H9 (cell line): Measurements from ENCODE around the gene ATP6V1C2. TPM values are rescaled to one million over a fixed set of nuclear protein-coding genes. Genes with fewer than 3 reads are reported as not detected.
A peak's percentile ranks its signal among the peaks of the same experiment; 100 is the strongest.

Source experiments
- DNase-seq: peaks from one replicate; pipeline ENCODE4 v3.0.0-alpha.2; 2017
- H2AFZ ChIP-seq: one replicate; pipeline ENCODE4 v1.6.1; 2013; ENCODE audit warnings: mild to moderate bottlenecking, low read length, control low read depth, moderate library complexity
- H2AK5ac ChIP-seq: 2 replicates; pipeline ENCODE4 v1.6.1; 2013; ENCODE audit warnings: low read length, control low read depth, mixed read lengths; ENCODE audit not compliant: insufficient read length
- H2BK120ac ChIP-seq: one replicate; pipeline ENCODE4 v1.6.1; 2013; ENCODE audit warnings: low read depth, mild to moderate bottlenecking, low read length, control low read depth, inconsistent platforms; ENCODE audit not compliant: poor library complexity, severe bottlenecking
- H2BK12ac ChIP-seq: 2 replicates; pipeline ENCODE4 v1.6.1; 2013; ENCODE audit warnings: low read length, control low read depth, mixed read lengths, low read depth; ENCODE audit not compliant: insufficient read length
- H2BK15ac ChIP-seq: 2 replicates; pipeline ENCODE4 v1.6.1; 2013; ENCODE audit warnings: low read depth, low read length, control low read depth
- H2BK20ac ChIP-seq: one replicate; pipeline ENCODE4 v1.6.1; 2013; ENCODE audit warnings: low read depth, mild to moderate bottlenecking, low read length, control low read depth, inconsistent platforms; ENCODE audit not compliant: poor library complexity, severe bottlenecking
- H2BK5ac ChIP-seq: 2 replicates; pipeline ENCODE4 v1.6.1; 2013; ENCODE audit warnings: low read length, control low read depth, mixed read lengths; ENCODE audit not compliant: insufficient read length
- H3K14ac ChIP-seq: 2 replicates; pipeline ENCODE4 v1.6.1; 2013; ENCODE audit warnings: low read length, control low read depth; ENCODE audit not compliant: insufficient read depth
- H3K18ac ChIP-seq: 2 replicates; pipeline ENCODE4 v1.6.1; 2013; ENCODE audit warnings: low read depth, mild to moderate bottlenecking, mixed read lengths, low read length, control low read depth; ENCODE audit not compliant: insufficient read length
- H3K23ac ChIP-seq: 2 replicates; pipeline ENCODE4 v1.6.1; 2013; ENCODE audit warnings: low read length, control low read depth, mixed read lengths, low read depth; ENCODE audit not compliant: insufficient read length
- H3K23me2 ChIP-seq: 2 replicates; pipeline ENCODE4 v1.6.1; 2013; ENCODE audit warnings: low read depth, mild to moderate bottlenecking, mixed read lengths, low read length, control low read depth; ENCODE audit not compliant: insufficient read length, poor library complexity, severe bottlenecking
- H3K27ac ChIP-seq: 2 replicates; pipeline ENCODE4 v1.5.1; 2013; ENCODE audit warnings: low read length, control low read depth, mixed read lengths, low read depth; ENCODE audit not compliant: insufficient read length
- H3K27me3 ChIP-seq: 2 replicates; pipeline ENCODE4 v1.6.1; 2013; ENCODE audit warnings: low read length, control low read depth, inconsistent platforms; ENCODE audit not compliant: insufficient read depth
- H3K4ac ChIP-seq: 2 replicates; pipeline ENCODE4 v1.6.1; 2013; ENCODE audit warnings: low read depth, mild to moderate bottlenecking, control low read depth, inconsistent platforms, low read length, moderate library complexity
- H3K4me1 ChIP-seq: 2 replicates; pipeline ENCODE4 v1.6.1; 2013; ENCODE audit warnings: low read length, control low read depth, inconsistent platforms; ENCODE audit not compliant: insufficient read depth
- H3K4me2 ChIP-seq: 2 replicates; pipeline ENCODE4 v1.6.1; 2013; ENCODE audit warnings: low read length, control low read depth, mixed read lengths; ENCODE audit not compliant: insufficient read length, insufficient read depth
- H3K56ac ChIP-seq: 2 replicates; pipeline ENCODE4 v1.6.1; 2013; ENCODE audit warnings: low read depth, mild to moderate bottlenecking, mixed read lengths, low read length, control low read depth; ENCODE audit not compliant: insufficient read length
- H3K79me1 ChIP-seq: 2 replicates; pipeline ENCODE4 v1.6.1; 2013; ENCODE audit warnings: low read depth, mild to moderate bottlenecking, moderate library complexity, low read length, control low read depth, inconsistent platforms; ENCODE audit not compliant: insufficient read depth, poor library complexity, severe bottlenecking
- H3K79me2 ChIP-seq: 2 replicates; pipeline ENCODE4 v1.6.1; 2013; ENCODE audit warnings: low read length, control low read depth, inconsistent platforms; ENCODE audit not compliant: insufficient read depth
- H3K9ac ChIP-seq: 2 replicates; pipeline ENCODE4 v1.6.1; 2013; ENCODE audit warnings: low read length, control low read depth, mixed read lengths; ENCODE audit not compliant: insufficient read length; ENCODE audit errors: extremely low read depth
- H3K9me3 ChIP-seq: one replicate; pipeline ENCODE4 v1.6.1; 2013; ENCODE audit warnings: low read depth, low read length, inconsistent platforms; ENCODE audit not compliant: control insufficient read depth
- H3T11ph ChIP-seq: one replicate; pipeline ENCODE4 v1.6.1; 2013; ENCODE audit warnings: mild to moderate bottlenecking, low read length, control low read depth, inconsistent platforms
- H4K20me1 ChIP-seq: one replicate; pipeline ENCODE4 v1.6.1; 2013; ENCODE audit not compliant: control insufficient read depth, insufficient read length, insufficient read depth
- H4K5ac ChIP-seq: 2 replicates; pipeline ENCODE4 v1.6.1; 2013; ENCODE audit warnings: low read depth, mild to moderate bottlenecking, mixed read lengths, low read length, control low read depth; ENCODE audit not compliant: insufficient read length
- H4K8ac ChIP-seq: replicated peaks from 2 replicates; pipeline ENCODE4 v1.6.1; 2013; ENCODE audit warnings: low read length, control low read depth, mixed read lengths, low read depth; ENCODE audit not compliant: insufficient read length
- H4K91ac ChIP-seq: 2 replicates; pipeline ENCODE4 v1.6.1; 2013; ENCODE audit warnings: low read depth, mild to moderate bottlenecking, moderate library complexity, mixed read lengths, low read length, control low read depth; ENCODE audit not compliant: insufficient read length
- H3K27ac Mint-ChIP-seq, 3 experiments: 2 replicates in 2 of 3; 3 replicates in 1 of 3; pipeline ENCODE4 v1.8.0; 2020 to 2021; ENCODE audit warnings: mixed read lengths in 3 of 3, mild to moderate bottlenecking in 1 of 3, moderate library complexity in 1 of 3
- H3K27me3 Mint-ChIP-seq: 2 replicates; pipeline ENCODE4 v1.8.0; 2021; ENCODE audit warnings: low read depth, mild to moderate bottlenecking, moderate library complexity, mixed read lengths
- H3K36me3 Mint-ChIP-seq, 3 experiments: 2 replicates in 2 of 3; 3 replicates in 1 of 3; pipeline ENCODE4 v1.8.0; 2020 to 2021; ENCODE audit warnings: low read depth in 3 of 3, mixed read lengths in 3 of 3; ENCODE audit not compliant: insufficient read depth in 1 of 3
- H3K4me1 Mint-ChIP-seq, 2 experiments: 2 replicates each; pipeline ENCODE4 v1.8.0; 2020; ENCODE audit warnings: mixed read lengths in 2 of 2
- H3K4me3 Mint-ChIP-seq, 2 experiments: 2 replicates in 1 of 2; 3 replicates in 1 of 2; pipeline ENCODE4 v1.8.0; 2020 to 2021; ENCODE audit warnings: mild to moderate bottlenecking in 2 of 2, mixed read lengths in 2 of 2, moderate library complexity in 1 of 2
- H3K9me3 Mint-ChIP-seq, 2 experiments: 2 replicates in 1 of 2; 3 replicates in 1 of 2; pipeline ENCODE4 v1.8.0; 2020; ENCODE audit warnings: mild to moderate bottlenecking in 2 of 2, mixed read lengths in 2 of 2, moderate library complexity in 1 of 2
- CTCF ChIP-seq: fragments of 200-600 bp; sonication (generic); conservative IDR thresholded peaks from 3 replicates; pipeline ENCODE4 v1.8.0; 2021; ENCODE audit warnings: antibody characterized with exemption, mild to moderate bottlenecking
- WGBS: extraction: QIAGEN DNeasy Blood & Tissue Kit; methylation state at CpG from one replicate; pipeline ENCODE4 v1.1.7; 2013; ENCODE audit warnings: missing lambda C conversion rate, low lambda C conversion rate, mixed read lengths; ENCODE audit not compliant: insufficient read length; ENCODE audit errors: extremely low coverage; 5-methylcytosine and 5-hydroxymethylcytosine counted together
- long read RNA-seq: library from polyadenylated mRNA; unstranded; transcript quantifications from one replicate; pipeline ENCODE4 v2.0.0, GENCODE V29; 2020
- total RNA-seq: library from RNA; stranded (reverse); gene quantifications from 2 replicates; pipeline ENCODE4 v1.2.1, GENCODE V29; 2021

The ATP6V1C2 gene
- 0.72 and 1.2 TPM in 2 replicates for total RNA-seq
- long read RNA-seq, partial matches to known transcripts = 1 of 7 reads
- long read RNA-seq, other reads (novel, unspliced or antisense) = 3 of 7 reads

GRCh38 chr2:10721396-10722251 is at the start of gene ATP6V1C2:
ATP6V1C2 (plus strand) TSS chr2:10721630; CDS start chr2:10722850, 1,220 bp downstream.
- Histone ChIP-seq H4K8ac (no peak within 1 kb of the TSS), H3K27ac (no peak within 1 kb of the TSS), H3K18ac (no peak within 1 kb of the TSS), H3K4me1 (no peaks in the 10 kb centered on the region), H3K79me1 (no peaks in the 10 kb centered on the region), H4K20me1 (no peaks in the 10 kb centered on the region), H3K23me2 (peaks cover 10% of the 10 kb centered on the region), H3K27me3 (peaks cover 36% of the 10 kb centered on the region), H3K14ac (no peak within 1 kb of the TSS; the same call in 1 of the 2 replicates), H2BK12ac (no peak within 1 kb of the TSS), H2BK20ac (no peak within 1 kb of the TSS), H3K79me2 (no peaks in the 10 kb centered on the region), H3K56ac (no peak within 1 kb of the TSS), H4K5ac (no peak within 1 kb of the TSS), H3K9me3 (no peaks in the 10 kb centered on the region), H3K4me2 (peak within 1 kb of the TSS; percentile 57), H2BK15ac (no peak within 1 kb of the TSS), H3K9ac (no peak within 1 kb of the TSS), H3T11ph (no peak within 1 kb of the TSS), H2AFZ (no peak within 1 kb of the TSS), H3K23ac (no peak within 1 kb of the TSS), H3K4ac (no peak within 1 kb of the TSS), H2BK5ac (no peak within 1 kb of the TSS), H2AK5ac (no peak within 1 kb of the TSS), H4K91ac (no peak within 1 kb of the TSS), H2BK120ac (no peak within 1 kb of the TSS)
- Mint-ChIP-seq H3K9me3 (peaks cover 0 to 6% of the 10 kb centered on the region in 2 experiments; a peak in 2 of 5 replicates), H3K4me1 (peaks cover 12 to 15% of the 10 kb centered on the region in 2 experiments), H3K27me3 (peaks cover 96% of the 10 kb centered on the region), H3K36me3 (no peaks in the 10 kb centered on the region; a peak in 2 of 7 replicates), H3K4me3 (peak within 1 kb of the TSS; percentile 67 to 86), H3K27ac (no peak within 1 kb of the TSS)
- peak; percentile 67 for DNase-seq
- no CpG with 5 or more reads among the region's 99 CpGs for WGBS
- no peak for TF ChIP-seq CTCF
